GM18519 (cell line): ENCODE data around the gene CCDC77.
A peak's percentile ranks its signal among the peaks of the same experiment; 100 is the strongest.
"Not testable (repeated sequence)": the region's sequence is repeated elsewhere in the genome, so short reads cannot be mapped to it uniquely, and the experiment has no call there.

Experiments
- ATAC-seq: cut with Tn5 transposase; IDR thresholded peaks from one replicate; pipeline ENCODE4 v1.9.1; 2021; ENCODE audit warnings: mild to moderate bottlenecking, moderate library complexity; ENCODE audit not compliant: unreplicated experiment, low FRiP score

CCDC77 gene

DNA sequence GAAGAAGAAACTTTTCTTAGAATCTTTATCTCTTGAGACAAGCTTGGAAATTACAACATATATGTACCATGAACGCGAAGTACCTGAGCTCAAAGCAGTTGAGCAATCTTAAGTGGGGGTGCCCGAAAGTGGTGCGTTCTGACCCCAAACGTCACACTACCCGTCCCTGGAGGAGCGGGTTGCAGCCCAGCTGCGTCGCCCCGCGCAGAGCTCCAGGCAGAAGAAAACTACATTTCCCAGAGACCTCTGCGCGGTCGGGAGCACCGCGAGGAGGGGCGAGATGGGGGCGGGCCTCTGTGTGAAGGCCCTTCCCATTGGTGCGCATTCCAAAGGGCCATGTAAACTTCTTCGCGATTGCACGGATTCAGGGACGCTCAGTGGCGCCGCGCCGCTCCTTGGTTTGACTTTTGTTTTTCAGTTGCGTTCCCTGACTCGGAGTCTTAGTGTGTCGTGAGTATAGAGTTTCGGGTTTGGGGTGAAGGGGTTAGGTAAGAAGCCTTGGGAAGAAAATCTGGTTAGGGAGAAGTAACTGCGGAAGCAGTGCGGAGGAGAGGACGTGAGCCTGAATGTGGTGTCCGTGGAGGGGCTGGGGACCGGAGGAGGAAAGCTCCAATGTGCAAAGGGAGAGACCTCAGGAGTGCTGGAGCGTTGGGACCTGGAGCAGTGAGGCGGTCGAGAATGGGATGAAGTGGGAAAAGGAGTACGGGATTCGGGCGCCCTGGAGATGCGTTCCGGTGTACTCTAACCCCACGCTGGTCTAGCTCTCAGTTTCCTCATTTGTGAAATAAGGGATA is at the start of gene CCDC77:
Gene CCDC77 (plus strand): TSS at position 410 of the 794 bp plus-strand sequence. CDS start 7,740 bp downstream, outside the sequence.
- peak; percentile 95 for ATAC-seq

DNA sequence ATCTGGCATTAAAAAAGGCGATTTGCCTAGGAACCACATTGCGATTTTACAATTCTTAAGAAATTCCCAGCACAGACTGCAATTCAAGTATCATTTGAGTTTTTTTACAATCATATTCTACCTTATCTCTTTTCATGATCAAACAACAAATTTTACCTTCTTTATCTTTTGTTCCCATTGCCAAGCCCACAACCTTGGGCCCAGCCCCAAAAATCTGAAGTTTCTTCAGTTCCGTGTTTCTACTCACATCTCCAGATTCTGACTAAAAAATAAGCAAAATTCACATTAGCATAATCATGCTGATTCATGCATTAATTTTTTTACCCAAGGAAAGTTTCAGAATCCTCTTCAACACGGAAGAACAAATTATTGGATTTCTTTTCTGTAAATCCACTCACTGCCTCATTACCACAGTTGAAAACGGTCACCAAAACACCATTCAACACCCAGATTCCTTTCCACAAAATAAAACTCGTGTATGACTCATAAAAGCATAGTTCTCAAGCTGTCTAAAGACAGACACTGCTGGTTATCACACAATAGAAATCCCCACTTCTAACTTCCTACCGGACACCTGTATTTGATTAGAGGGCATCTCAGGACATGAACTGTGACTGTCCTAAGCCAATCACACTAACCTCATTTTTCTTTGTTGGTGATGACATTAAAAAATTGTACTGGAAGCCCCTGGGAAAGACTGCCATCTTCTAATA is 45.0 kb upstream of the CCDC77 start:
- no peak for ATAC-seq

DNA sequence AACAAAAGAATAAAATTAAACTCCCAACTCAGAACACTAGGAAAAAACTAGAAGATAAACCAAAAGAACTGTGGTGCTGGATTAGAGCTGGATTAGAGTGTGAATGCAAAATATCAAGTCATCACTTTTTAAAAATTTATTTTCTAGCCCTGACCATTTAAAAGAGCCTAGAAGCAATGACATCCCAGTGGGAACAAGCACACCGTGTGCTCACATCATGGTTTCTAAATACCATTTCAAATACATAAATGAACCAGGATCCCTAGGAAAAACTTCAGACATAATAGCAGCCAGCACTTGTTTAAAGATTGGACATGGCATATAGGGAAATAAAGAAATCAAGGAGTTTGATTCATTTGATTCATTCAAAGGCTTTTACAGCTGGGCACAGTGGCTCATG is 42.4 kb upstream of the CCDC77 start:
- ATAC-seq, result no peak

DNA sequence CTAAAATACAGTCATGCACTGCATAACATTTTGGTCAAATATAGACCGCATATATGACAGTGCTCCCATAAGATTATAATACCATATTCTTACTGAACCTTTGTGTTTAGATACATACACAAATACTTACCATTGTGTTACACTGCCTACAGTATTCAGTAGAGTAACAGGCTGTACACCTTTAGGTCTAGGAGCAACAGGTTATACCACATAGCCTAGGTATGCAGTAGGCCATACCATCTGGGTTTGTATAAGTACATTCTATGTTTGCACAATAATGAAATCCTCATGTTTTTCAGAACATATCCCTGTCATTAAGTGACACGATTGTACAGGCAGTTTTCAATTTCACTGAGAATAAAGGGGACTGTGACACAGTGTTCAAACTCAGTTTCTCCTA is 34.6 kb upstream of the CCDC77 start:
- no peak for ATAC-seq

DNA sequence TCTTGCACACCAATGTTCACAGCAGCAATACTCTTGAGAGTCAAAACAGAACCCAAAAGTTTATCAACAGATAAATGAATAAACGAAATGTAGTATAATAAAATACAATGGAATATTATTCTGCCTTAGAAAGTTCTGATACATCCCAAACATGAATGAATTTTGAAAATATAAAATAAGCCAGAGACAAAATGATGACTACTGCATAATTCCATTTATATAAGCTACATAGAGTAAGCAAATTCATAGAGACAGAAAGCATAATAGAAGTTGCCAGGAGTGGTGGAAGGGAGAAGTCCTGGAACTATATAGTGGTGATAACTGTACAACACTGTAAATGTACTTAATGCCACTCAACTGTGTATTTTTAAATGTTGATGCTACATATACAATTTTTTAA is 33.5 kb upstream of the CCDC77 start:
- ATAC-seq, result no peak

DNA sequence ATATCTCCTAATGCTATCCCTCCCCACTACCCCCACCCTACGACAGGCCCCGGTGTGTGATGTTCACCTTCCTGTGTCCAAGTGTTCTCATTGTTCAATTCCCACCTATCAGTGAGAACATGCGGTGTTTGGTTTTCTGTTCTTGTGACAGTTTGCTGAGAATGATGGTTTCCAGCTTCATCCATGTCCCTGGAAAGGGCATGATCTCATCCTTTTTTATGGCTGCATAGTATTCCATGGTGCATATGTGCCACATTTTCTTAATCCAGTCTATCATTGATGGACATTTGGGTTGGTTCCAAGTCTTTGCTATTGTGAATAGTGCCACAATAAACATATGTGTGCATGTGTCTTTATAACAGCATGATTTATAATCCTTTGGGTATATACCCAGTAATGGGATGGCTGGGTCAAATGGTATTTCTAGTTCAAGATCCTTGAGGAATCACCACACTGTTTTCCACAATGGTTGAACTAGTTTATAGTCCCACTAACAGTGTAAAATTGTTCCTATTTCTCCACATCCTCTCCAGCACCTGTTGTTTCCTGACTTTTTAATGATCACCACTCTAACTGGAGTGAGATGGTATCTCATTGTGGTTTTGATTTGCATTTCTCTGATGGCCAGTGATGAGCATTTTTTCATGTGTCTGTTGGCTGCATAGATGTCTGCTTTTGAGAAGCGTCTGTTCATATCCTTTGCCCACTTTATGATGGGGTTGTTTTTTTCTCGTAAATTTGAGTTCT is 30.5 kb upstream of the CCDC77 start:
- not testable (repeated sequence) for ATAC-seq

DNA sequence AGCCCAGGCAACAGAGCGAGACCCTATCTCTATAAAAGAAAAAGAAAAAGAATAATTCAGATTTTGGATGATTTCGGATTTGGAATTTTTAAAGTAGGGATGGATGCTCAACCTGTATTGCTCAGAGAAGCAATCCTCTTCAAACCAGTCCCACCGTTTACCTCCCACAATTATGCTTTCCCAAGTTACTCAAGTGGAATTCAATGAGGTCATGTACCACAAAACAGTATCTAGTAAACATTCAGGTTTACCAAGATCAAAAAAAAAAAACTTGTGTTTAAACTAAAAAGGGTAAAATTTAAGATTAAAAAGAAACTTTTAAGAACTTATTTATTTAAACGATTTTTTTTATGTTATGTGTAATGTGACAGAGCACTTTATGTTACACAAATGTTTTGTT is 14.8 kb upstream of the CCDC77 start:
- ATAC-seq, result no peak

DNA sequence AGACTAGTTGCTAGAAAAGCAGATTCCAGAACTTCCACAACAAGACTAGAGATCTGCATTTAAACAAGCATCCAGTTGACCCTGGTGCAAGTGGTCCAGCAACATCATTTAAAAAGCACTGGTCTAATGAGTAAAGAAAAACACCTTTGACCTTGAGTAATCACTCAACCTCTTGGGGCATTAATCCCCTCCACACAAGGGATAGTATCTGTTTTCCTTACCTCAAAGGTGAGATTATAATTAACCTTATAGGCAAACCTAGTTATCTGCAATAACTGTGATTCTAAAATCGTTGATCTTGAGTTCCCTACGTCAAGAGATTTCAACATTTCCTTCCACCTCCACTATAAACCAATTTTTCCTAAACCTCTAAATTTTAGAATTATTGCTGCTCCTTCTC is 13.4 kb upstream of the CCDC77 start:
- no peak for ATAC-seq

DNA sequence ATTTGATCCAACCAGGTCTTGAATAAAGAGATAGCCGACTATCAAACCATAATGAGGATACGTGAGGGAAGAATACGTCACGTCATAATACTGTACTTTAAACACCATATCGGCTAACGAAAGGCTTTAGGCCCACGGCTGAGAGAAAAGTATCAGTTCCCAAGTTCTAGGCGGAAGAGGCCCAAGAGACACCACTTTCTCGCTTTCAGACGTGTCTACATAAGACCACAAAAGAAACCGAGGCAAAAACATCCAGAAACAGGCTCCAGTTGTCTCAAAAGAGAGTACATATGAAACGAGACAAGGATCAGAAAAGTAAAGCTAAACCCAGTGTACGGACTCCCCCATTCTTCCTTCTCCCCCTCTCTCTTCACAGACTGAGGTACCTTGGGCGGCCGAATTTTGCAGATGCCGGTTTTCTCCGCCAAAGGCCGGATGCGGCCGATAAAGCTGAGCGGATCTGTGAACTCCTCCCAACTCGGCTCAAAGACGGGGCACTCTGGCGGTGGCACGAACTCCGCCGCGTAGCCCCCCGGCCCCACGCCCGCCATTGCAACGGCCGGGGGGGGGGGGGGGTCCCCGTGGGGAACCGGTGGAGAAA is 12.8 kb upstream of the CCDC77 start:
- no peak for ATAC-seq

DNA sequence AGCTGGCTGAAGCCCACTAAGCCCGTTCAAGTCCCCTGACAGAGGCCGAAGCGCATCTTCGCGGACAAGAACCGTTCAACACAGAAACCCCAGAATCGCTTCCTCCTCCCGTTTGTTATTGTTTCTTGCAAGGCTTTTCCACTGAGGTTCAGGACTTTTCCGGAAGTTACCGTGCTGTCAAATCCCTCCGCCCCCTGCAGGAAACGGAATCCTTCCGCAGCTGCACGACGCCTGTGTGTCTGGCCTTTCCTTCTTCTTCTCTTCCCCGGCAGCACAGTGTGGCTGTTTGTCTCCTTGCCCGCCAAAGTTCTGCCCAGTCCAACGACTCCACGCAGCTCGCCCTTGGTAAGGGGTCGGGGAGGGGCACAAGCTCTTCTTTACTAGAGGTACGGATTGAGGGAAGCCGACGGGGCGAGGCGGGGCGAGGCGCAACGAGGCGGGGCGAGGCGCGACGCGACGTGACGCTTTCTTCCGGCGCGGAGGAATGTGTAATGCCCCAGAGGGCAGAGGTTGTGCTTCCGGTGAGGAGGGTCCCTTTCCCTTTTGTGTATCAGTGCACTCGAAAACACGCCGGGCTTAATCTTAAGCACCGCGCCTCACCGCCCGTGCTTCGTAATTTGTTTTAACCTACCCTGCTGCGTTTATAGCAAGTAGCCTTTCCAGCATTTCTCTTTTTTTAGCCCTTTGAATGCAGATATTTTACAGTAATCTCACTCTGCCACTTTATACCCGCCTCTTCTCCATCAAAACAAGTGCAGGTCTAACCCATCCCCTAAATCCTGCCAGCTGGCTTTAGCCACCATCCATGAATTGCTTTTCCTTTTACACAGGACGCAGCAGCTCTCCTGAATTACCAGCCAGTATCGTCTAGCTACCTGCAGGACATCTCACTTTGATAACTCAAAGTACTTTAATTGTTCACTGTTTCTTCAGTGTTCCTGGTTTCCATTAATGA is 12.0 kb upstream of the CCDC77 start, which contains the start of gene KDM5A:
Gene KDM5A (minus strand): TSS at position 179 of the 955 bp plus-strand sequence. CDS start 229 bp downstream, outside the sequence.
- peak; percentile 66 for ATAC-seq

DNA sequence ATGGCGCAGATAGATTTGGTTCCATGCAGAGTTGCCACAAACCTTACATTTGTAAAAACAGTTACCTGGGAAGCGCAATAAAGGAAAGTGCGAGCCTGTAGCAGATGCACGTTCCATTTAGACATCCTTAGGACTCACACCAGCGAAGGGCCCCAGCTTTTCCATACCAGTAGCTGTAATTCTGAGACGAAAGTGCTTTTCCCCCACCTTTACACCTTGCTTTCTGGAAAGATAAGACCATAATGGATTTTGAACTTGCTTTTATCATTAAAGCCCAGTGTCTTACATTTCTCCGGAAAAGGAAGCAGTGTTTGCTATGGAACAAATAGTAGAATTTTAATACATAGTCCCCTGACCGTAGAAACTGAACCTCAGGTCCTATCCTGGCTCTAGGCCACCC is 616 bp upstream of the CCDC77 start:
- ATAC-seq, result no peak

DNA sequence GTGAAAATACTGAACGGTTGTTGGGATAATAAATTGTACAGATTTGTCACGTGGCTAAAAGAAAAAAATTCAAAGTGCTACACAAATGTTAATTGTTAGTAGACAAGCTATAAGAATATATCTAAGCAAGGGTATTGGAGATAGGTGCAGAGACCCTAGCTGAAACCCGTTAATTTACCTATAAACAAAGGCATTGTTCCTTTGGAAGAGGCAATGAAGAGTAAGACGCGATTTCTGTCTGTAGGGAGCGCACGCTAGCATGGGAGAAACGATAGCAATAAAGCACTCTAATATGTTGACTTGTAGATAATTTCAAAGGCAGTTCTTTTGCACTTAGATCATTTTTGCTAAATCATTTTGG is 565 bp downstream of the CCDC77 start:
- no peak for ATAC-seq

DNA sequence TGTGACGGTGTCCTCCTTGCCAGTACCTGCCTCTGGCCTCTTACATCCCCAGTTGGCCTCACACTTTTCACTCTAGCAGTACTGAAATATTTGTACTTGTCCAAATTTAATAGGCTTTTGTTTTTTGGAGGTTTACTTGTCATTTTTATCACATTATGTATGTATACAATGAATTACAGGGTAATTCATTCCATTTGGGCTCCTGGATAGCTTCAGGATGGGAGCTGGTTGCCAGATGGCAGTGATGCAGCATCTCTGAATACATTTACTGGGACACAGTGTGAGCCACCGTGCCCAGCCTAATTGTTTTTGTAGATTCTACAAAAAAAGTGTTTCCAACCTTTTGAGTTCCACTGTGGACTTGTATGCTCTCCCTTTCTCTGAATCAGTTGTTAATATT is 13.4 kb downstream of the CCDC77 start:
- ATAC-seq, result no peak

DNA sequence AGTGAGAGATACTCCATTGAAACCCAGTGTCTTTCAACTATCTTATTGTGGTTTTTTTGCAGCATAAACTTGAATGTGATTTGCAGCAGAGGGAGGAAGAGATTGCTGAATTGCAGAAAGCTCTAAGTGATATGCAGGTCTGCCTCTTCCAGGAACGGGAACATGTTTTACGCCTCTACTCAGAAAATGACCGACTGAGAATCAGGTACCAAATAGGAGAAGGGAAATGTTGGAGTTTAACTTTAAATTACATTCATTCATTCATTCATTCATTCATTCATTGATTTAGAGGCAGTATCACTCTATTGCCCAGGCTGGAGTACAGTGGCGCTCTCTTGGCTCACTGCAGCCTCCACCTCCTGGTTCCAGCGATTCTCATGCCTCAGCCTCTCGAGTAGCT is 17.0 kb downstream of the CCDC77 start:
- ATAC-seq, result no peak

DNA sequence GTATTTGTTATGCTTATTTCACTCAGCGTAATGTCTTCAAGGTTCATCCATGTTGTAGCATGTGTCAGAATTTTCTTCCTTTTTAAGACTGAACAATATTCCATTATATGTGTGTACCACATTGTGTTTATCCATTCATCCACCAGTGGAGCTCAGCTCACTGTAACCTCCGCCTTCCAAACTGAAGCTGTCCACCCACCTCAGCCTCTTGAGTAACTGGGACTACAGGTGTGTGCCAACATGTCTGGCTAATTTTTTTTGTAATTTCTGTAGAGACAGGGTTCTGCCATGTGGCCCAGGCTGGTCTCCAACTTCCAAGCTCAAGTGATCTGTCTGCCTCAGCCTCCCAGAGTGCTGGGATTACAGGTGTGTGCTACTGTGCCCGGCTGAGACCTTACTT is 21.1 kb downstream of the CCDC77 start:
- no peak for ATAC-seq

DNA sequence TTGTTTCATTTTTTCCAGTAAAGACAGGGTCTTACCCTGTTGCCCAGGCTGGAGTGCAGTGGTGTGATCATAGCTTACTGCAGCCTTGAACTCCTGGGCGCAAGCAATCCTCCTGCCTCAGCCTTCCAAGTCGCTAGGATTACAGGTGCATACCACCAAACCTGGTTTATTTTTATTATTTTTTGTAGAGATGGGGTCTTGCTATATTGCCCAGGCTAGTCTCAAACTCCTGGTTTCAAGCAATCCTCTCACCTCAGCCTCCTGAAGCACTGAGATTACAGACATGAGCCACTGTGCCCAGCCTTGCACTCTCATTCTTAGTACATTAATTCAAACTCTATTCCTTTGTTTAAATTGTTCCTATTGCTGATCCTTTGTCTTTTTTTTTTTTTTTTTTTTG is 34.3 kb downstream of the CCDC77 start:
- ATAC-seq, result not testable (repeated sequence)

DNA sequence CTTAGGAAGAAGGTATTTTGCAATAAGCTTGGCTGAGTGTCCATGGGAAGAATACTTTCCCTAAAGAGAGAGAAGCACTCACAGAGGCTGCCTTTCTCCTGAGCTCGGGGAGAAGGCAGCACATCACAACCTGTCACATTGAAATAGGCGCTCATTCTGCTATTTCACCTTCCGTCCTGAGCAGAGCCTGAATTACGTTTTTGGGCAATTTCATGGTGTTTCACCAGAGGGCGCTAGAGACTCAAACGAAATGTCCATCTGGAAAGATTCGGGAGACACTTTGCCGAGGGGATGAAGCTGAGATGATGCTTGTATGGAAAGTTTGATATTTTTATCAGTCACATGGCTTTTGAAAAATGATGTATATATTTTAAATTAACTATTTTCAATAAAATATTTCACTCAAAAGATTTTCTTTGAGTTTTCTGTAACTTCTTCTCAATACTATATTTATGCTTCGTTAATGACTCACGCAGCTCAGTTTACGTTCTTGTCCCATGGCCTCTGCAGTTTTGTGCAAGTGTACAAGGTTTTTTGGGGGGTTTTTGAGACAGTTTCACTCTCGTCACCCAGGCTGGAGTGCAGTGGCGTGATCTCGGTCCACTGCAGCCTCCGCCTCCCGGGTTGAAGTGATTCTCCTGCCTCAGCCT is 40.9 kb downstream of the CCDC77 start:
- ATAC-seq, result no peak

DNA sequence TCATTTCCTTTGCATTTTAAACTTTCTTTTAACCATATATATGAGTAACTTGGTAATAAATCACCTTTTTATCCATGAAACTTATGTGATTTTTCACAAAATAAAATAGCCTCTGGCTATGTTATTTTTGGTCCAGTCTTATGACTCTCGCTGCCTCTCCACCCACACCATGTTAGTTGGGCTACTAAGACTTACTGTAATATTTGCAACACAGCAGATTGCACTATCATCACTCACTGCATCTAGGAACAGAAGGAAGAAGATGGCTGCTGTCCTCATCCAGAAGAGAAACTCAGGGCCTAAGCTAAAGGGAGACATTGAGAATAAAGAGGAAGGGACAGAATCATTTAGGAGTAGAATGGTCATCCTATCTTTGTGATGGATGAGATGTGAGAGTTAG is 45.7 kb downstream of the CCDC77 start:
- ATAC-seq, result no peak

DNA sequence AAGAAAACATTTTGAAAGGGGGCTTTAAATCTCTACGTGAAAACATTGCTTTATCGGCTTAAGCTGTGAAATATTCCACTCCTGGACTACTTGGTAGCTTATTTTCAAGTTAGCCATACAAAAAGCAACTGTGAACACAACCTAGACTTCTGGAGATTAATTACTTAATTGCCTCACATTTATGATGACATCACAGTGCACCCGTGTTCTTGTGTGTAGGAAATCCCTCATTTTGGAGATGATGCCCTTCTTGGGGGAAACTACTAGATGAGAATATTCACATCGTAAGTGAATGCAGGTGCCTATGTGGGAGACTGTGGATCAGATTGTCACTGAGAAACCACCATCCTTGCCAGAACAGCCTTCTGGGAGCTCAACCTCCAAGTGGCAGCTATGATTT is 47.8 kb downstream of the CCDC77 start:
- ATAC-seq, result no peak
